Brain microvascular endothelial cell (primary cell): ENCODE measurements around the gene UQCRC1.

Experiments used
- DNase-seq: peaks from one replicate; pipeline ENCODE4 v3.0.0-alpha.2; 2020
- H3K27ac ChIP-seq: fragments of 250-450 bp; sonication (Bioruptor Pico); 2 replicates; pipeline ENCODE4 v1.5.1; 2020; ENCODE audit warnings: mild to moderate bottlenecking, moderate library complexity
- H3K27me3 ChIP-seq: fragments of 250-450 bp; sonication (Bioruptor Pico); replicated peaks from 2 replicates; pipeline ENCODE4 v1.5.1; 2020; ENCODE audit warnings: mild to moderate bottlenecking
- H3K36me3 ChIP-seq: fragments of 250-450 bp; sonication (Bioruptor Pico); replicated peaks from 2 replicates; pipeline ENCODE4 v1.5.1; 2020; ENCODE audit warnings: mild to moderate bottlenecking
- H3K4me3 ChIP-seq: 2 replicates; pipeline ENCODE4 v1.5.1; 2011; ENCODE audit warnings: low read depth, mild to moderate bottlenecking, control low read depth, low read length, moderate library complexity
- in situ Hi-C: cut with HindIII; loops from 2 replicates; pipeline ENCODE4 v1.10.0; 2017; ENCODE audit warnings: low sequenced_read_pairs, low pct_ligation_motif_present
- TF ChIP-seq, protein P1 (sequence below): IDR thresholded peaks from 2 replicates; pipeline ENCODE4 v1.5.1; 2011; ENCODE audit warnings: low read depth, mild to moderate bottlenecking, moderate library complexity, low read length, control low read depth, inconsistent platforms; ENCODE audit errors: missing control alignments

Gene UQCRC1

DNA sequence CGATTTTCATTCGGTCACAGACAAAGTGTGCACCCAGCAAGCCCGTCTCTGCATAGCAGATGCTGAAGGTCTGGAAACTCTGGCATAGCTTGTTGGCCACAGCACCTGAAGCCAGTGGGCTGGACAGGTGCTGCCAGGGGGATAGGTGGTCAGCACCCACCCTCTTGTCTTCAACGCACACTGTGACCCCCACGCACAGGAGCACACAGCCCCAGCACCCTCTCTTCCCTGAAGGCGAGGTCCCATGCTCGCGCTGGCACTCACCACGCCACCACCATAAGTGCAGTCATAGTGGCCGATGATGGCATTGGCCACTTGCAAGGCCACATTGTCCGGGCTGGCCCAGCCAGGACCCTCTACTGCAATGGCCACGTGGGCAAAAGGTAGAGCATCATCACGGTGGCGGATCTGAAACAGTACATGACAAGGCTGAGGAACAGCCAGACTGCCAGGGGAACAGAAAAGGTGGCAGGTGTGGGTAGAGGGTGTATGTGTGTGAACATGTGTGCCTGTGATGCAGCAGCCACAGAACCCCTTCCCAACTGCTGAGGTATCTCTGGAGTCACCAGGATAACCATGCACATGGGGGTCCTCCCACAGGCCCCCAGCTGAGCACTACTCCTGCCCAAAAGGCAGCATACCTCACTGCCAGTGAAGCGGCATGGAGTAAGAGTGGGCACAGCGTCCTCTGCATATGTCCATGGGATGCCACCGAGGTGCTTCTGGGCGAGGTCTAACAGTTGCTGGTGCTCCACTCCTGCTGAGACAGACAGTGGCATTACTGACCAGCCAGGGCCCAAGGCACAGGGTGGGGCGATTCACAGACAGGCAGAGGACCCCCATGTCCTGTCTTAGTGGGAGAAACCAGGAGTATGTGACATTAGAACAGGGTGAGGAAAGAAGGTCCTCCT, 8.5 kb downstream of the UQCRC1 start:
- Histone ChIP-seq H3K4me3 (no peak overlapping the region), H3K36me3 (peaks cover 72% of the 10 kb centered on the region), H3K27me3 (no peaks in the 10 kb centered on the region), H3K27ac (no peak overlapping the region)
- TF ChIP-seq, protein P1, sequence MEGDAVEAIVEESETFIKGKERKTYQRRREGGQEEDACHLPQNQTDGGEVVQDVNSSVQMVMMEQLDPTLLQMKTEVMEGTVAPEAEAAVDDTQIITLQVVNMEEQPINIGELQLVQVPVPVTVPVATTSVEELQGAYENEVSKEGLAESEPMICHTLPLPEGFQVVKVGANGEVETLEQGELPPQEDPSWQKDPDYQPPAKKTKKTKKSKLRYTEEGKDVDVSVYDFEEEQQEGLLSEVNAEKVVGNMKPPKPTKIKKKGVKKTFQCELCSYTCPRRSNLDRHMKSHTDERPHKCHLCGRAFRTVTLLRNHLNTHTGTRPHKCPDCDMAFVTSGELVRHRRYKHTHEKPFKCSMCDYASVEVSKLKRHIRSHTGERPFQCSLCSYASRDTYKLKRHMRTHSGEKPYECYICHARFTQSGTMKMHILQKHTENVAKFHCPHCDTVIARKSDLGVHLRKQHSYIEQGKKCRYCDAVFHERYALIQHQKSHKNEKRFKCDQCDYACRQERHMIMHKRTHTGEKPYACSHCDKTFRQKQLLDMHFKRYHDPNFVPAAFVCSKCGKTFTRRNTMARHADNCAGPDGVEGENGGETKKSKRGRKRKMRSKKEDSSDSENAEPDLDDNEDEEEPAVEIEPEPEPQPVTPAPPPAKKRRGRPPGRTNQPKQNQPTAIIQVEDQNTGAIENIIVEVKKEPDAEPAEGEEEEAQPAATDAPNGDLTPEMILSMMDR = no peak
- in situ Hi-C loops = no loop called here
- no peak for DNase-seq

DNA sequence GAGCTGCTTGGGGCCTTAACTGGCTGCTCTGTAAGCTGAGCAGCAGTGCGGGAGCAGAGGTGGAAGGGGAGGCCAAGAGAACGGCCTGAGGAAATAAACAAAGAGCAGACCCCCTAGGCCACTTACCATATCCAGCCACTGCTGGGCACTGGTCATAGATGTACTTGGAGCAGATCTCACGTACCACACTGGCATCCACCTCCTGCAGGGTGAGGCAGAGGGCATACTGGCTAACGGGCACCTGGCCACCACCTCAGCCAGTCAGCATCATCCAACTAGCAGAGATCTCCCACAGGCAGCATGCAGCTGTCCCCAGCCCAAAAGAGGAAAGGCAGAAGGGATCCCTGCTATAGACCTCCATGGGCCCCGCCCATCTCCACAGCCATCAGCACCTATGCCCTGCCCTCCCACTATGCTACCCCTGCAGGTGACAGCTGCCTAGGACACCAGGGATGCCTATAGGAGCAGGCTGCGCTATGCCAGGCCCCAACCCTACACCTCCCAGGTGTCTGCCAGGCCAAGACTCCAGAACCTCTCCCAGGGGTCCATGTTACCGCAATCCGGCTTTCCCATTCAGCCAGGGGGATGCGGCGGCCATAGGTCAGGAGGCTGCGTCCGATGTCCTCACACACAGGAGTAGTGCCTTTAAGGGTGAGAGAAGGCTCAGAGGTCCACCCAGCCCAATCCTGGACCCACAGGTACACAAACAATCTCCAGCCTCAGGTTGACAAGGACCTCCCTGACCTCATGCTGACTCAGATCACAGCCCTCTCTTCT, 9.7 kb downstream of the UQCRC1 start:
- DNase-seq = no peak
- Histone ChIP-seq H3K4me3 (no peak overlapping the region), H3K27ac (no peak overlapping the region), H3K36me3 (peaks cover 59% of the 10 kb centered on the region), H3K27me3 (no peaks in the 10 kb centered on the region)
- TF ChIP-seq, protein P1 = no peak
- in situ Hi-C loops = no loop called here

DNA sequence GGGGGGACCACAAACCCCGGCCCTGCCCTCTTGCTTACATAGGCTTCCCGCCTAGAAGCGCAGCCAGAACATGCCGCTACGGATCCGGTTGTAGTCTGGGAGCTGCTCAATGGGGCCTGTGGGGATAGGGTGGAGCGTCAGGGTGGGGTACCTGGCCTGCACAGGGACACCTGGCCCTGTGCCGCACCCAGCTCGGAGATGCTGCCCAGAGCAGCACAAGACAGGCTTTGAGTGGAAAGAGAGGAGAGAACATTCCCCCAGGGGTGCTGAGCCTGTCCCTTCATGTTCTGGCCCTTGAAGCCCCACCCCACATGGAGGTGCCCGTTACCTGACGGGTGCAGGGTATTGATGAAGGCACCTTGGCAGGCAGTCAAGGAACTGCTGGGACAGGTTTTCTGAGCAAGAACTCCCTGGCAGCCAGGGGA, 10.4 kb downstream of the UQCRC1 start:
- no peak for DNase-seq
- in situ Hi-C loops = no loop called here
- Histone ChIP-seq H3K27me3 (no peaks in the 10 kb centered on the region), H3K4me3 (no peak overlapping the region), H3K36me3 (peaks cover 53% of the 10 kb centered on the region), H3K27ac (peak overlapping the region; percentile 69)
- TF ChIP-seq, protein P1 = no peak

DNA sequence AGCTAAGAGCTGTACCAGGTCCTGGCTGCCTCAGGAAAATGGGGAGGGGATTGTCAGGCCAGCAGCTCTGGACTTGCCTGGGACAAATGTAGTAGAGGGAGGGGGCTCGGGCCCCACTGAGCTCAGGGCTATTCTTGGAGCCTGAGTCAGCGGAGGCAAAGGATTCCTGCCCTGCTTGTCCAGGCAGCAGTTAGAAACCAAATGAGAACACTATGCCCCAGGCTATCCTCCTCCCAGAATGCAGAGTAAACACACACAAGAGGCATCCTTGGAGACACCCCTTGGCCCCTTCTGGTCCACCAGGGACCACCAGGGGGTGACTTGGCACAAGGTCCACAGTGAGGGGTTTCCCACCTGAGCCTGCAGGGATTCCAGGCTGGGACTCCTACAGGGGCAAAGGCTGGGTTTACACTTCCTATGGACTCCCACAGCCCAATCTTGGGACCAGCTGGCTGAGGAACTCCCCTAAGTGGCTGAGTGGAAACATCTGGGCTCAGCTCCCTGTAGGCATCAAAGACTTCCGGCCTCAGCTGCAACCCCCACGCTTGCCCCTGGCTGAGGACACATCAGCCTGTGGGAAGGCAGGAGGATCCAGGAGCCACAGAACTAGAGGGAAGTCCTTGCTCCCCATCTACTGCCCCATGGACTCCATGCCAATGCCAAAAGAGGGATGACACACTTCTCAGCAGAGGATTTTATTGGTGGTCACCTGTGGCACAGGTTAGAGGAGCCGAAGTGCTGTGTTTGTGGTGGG, 10.9 kb downstream of the UQCRC1 start:
- DNase-seq = peak; percentile 84
- H3K27ac ChIP-seq = peak overlapping the region; percentile 69
- no peak overlapping the region for H3K4me3 ChIP-seq

DNA sequence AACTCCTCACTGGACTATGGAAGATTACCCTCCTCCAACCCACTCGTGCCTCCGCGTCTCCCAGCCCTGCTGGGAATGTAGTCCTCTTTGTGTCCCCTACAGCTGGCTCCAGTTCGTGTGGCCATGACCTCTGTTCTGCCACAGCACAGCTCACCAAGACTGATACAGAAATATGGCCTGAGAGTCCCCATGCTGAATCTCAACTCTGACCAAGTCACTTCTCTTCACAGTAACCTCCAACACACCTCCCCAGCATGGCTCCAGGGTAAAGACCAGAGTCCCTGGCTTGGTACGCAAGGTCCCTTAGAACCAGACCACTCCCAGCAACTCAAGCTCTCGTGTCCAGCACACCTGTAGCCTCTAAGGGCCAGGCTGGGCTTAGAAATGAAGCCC, 12.0 kb downstream of the UQCRC1 start:
- Histone ChIP-seq H3K4me3 (no peak overlapping the region), H3K27me3 (no peaks in the 10 kb centered on the region), H3K27ac (no peak overlapping the region), H3K36me3 (peaks cover 37% of the 10 kb centered on the region)
- in situ Hi-C loops = no loop called here
- TF ChIP-seq, protein P1 = no peak
- no peak for DNase-seq

More for the DNA sequence above, 10.9 kb downstream of the UQCRC1 start:
- no peaks in the 10 kb centered on the region for H3K27me3 ChIP-seq
- in situ Hi-C loops = no loop called here
- peaks cover 47% of the 10 kb centered on the region for H3K36me3 ChIP-seq
- TF ChIP-seq, protein P1 = no peak
